GM23248 (cell line): ENCODE data around the gene PTTG1. TPM values are rescaled to one million over a fixed set of nuclear protein-coding genes. Genes with fewer than 3 reads are reported as not detected.

Experiments used
- DNase-seq: peaks from one replicate; pipeline ENCODE4 v3.0.0-alpha.2; 2015
- H2AFZ ChIP-seq: fragments of 200-600 bp; sonication (generic); 2 replicates; pipeline ENCODE4 v1.6.1; 2016; ENCODE audit warnings: antibody characterized with exemption
- H3F3A ChIP-seq: fragments of 200-600 bp; sonication (generic); 2 replicates; pipeline ENCODE4 v1.6.1; 2016; ENCODE audit warnings: mild to moderate bottlenecking, antibody characterized with exemption, mixed run types; ENCODE audit not compliant: insufficient read depth
- H3K27ac ChIP-seq: fragments of 200-600 bp; sonication (generic); 2 replicates; pipeline ENCODE4 v1.5.1; 2016; ENCODE audit warnings: mild to moderate bottlenecking
- H3K27me3 ChIP-seq: fragments of 200-600 bp; sonication (generic); replicated peaks from 2 replicates; pipeline ENCODE4 v1.6.1; 2016; ENCODE audit warnings: mild to moderate bottlenecking; ENCODE audit not compliant: insufficient read depth
- H3K36me3 ChIP-seq: fragments of 200-600 bp; sonication (generic); 2 replicates; pipeline ENCODE4 v1.6.1; 2016; ENCODE audit warnings: low read depth, mild to moderate bottlenecking
- H3K4me1 ChIP-seq: fragments of 200-600 bp; sonication (generic); 2 replicates; pipeline ENCODE4 v1.6.1; 2016; ENCODE audit warnings: mild to moderate bottlenecking; ENCODE audit not compliant: insufficient read depth
- H3K4me2 ChIP-seq: fragments of 200-600 bp; sonication (generic); one replicate; pipeline ENCODE4 v1.6.1; 2016; ENCODE audit warnings: mild to moderate bottlenecking; ENCODE audit not compliant: unreplicated experiment
- H3K4me3 ChIP-seq: fragments of 200-600 bp; sonication (generic); 2 replicates; pipeline ENCODE4 v1.5.1; 2016; ENCODE audit warnings: mild to moderate bottlenecking
- H3K79me2 ChIP-seq: fragments of 200-600 bp; sonication (generic); 2 replicates; pipeline ENCODE4 v1.6.1; 2016; ENCODE audit warnings: mild to moderate bottlenecking; ENCODE audit not compliant: insufficient read depth
- H3K9ac ChIP-seq: fragments of 200-600 bp; sonication (generic); 2 replicates; pipeline ENCODE4 v1.6.1; 2016; ENCODE audit warnings: mild to moderate bottlenecking
- H3K9me2 ChIP-seq: fragments of 200-600 bp; sonication (generic); 2 replicates; pipeline ENCODE4 v1.6.1; 2016; ENCODE audit warnings: mixed run types, mild to moderate bottlenecking, moderate library complexity; ENCODE audit not compliant: insufficient read depth
- H3K9me3 ChIP-seq: fragments of 200-600 bp; sonication (generic); one replicate; pipeline ENCODE4 v1.6.1; 2017; ENCODE audit warnings: low read depth
- H4K20me1 ChIP-seq: fragments of 200-600 bp; sonication (generic); 2 replicates; pipeline ENCODE4 v1.6.0; 2016; ENCODE audit not compliant: insufficient read depth
- EZH2 ChIP-seq: fragments of 200-600 bp; sonication (generic); IDR thresholded peaks from 2 replicates; pipeline ENCODE4 v1.6.1; 2018; ENCODE audit warnings: antibody characterized with exemption, mild to moderate bottlenecking; ENCODE audit not compliant: insufficient read depth, poor library complexity, severe bottlenecking
- EZH2phosphoT487 ChIP-seq: fragments of 200-600 bp; sonication (generic); IDR thresholded peaks from 2 replicates; pipeline ENCODE4 v1.6.1; 2018; ENCODE audit warnings: antibody characterized with exemption, moderate library complexity, mild to moderate bottlenecking, low read depth; ENCODE audit not compliant: insufficient read depth
- WGBS, 2 experiments: methylation state at CpG; one replicate each; pipeline ENCODE4 v1.1.6; 2015 to 2017; ENCODE audit warnings: low lambda C conversion rate in 2 of 2, low coverage in 1 of 2; ENCODE audit errors: missing lambda C conversion rate in 2 of 2; 5-methylcytosine and 5-hydroxymethylcytosine counted together
- in situ Hi-C: fragments of 300-500 bp; cut with MboI; formaldehyde crosslinking; loops from 2 replicates; pipeline ENCODE4 v1.15.0; 2020
- polyA plus RNA-seq: library from polyadenylated mRNA; unstranded; fragments of >200 nt; fragmentation: Nextera tagmentation; extraction: Ambion mirVana; gene quantifications from 2 replicates; pipeline ENCODE4 v1.2.1, GENCODE V29; 2016
- total RNA-seq: library from RNA; depleted of rRNA; stranded (reverse); fragments of >200 nt; shearing (Covaris generic); gene quantifications from 2 replicates; pipeline ENCODE4 v1.2.3, GENCODE V29; 2014

PTTG1 gene
- total and polyA plus RNA-seq, 2 experiments from 2014 or later = 49.0 to 96.0 TPM

DNA sequence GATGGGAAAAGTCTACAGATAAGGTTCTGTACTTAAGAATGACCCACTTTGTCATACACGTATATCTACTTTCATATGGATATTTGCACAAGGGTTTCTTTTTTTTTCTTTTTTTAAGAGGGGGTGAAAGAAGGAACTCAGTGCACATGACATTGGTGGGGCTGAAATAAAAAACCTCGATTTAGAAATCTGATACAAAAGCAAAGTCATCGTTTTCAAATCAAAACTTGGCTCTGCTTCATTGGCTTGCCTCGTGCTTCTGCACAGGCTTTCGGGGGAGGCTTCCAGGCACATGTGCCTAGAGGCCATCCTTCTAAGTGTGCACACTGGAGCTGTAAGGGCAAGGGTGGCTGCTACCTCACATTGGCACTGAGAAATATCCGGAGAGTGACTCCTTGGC is 31.1 kb downstream of the PTTG1 start:
- WGBS, 2 experiments = 16 to 17% methylated on average over 6 of the region's 6 CpGs
- no peak overlapping the region for H3K27ac ChIP-seq

DNA sequence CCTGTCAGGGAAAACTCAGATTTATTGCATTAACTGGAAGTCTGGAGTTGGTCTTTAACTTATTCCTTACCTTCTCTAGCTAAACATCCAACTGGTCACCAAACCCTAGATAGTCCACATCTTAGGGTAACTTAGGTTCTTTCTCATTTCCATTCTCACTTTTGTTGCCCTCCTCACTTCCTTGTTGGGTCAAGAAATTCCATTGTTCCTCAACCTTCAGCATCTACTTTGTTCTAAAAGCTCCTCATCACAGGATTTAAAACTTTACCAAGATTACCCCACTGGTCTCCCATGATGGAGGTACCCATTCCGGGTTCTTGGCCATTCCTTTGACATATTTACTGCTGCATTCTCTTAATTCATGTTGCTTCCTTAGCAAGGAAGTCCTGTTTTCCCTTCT is 32.1 kb downstream of the PTTG1 start:
- in situ Hi-C loops = no loop called here
- Histone ChIP-seq H3K4me2 (no peak overlapping the region), H3K9ac (no peak overlapping the region), H3K9me2 (no peaks in the 10 kb centered on the region), H3K27ac (no peak overlapping the region), H4K20me1 (no peaks in the 10 kb centered on the region), H3K36me3 (no peaks in the 10 kb centered on the region), H3K9me3 (no peaks in the 10 kb centered on the region), H3K4me3 (no peak overlapping the region), H3K27me3 (peaks cover 19% of the 10 kb centered on the region), H3K4me1 (no peaks in the 10 kb centered on the region), H3F3A (no peaks in the 10 kb centered on the region), H2AFZ (no peak overlapping the region), H3K79me2 (no peaks in the 10 kb centered on the region)
- TF ChIP-seq EZH2phosphoT487 = no peak
- no peak for TF ChIP-seq EZH2
- DNase-seq = no peak
- WGBS, 2 experiments = 50 to 56% methylated on average over 1 of the region's 1 CpG

More for the DNA sequence above, 31.1 kb downstream of the PTTG1 start:
- Histone ChIP-seq H3K79me2 (no peaks in the 10 kb centered on the region), H3K9me2 (no peaks in the 10 kb centered on the region), H3K36me3 (no peaks in the 10 kb centered on the region), H3F3A (no peaks in the 10 kb centered on the region), H3K4me2 (no peak overlapping the region), H2AFZ (no peak overlapping the region), H3K27me3 (peaks cover 22% of the 10 kb centered on the region), H3K9me3 (no peaks in the 10 kb centered on the region), H3K4me1 (no peaks in the 10 kb centered on the region), H4K20me1 (no peaks in the 10 kb centered on the region), H3K4me3 (no peak overlapping the region), H3K9ac (no peak overlapping the region)
- TF ChIP-seq EZH2phosphoT487 (no peak), EZH2 (no peak)
- in situ Hi-C loops = no loop called here
- DNase-seq = no peak

DNA sequence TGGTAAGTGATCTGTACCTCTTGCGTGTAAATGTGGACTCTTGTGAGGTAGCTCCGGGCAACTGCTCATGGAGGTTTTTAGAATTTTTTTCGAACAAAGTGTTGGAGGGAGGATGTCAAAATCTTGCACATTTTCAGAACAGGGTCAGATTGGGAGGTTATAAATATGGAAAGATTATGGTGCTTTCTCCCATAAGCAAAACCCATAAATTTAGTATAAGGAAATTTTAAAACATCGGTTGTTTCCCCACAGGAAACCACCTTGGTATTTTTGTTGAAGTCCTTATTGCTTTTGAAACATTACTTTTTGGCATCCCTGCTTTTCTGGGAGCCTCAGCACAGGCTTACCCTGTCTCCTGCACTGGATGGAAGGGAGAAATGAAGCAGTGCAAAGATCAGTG is 33.9 kb downstream of the PTTG1 start:
- Histone ChIP-seq H3F3A (no peaks in the 10 kb centered on the region), H4K20me1 (no peaks in the 10 kb centered on the region), H3K79me2 (no peaks in the 10 kb centered on the region), H3K9me3 (no peaks in the 10 kb centered on the region), H3K4me1 (no peaks in the 10 kb centered on the region), H3K27ac (no peak overlapping the region), H3K4me3 (no peak overlapping the region), H3K9me2 (no peaks in the 10 kb centered on the region), H3K27me3 (peaks cover 19% of the 10 kb centered on the region), H2AFZ (no peak overlapping the region), H3K4me2 (no peak overlapping the region), H3K36me3 (no peaks in the 10 kb centered on the region), H3K9ac (no peak overlapping the region)
- 65 to 68% methylated on average over 4 of the region's 4 CpGs for WGBS, 2 experiments
- no peak for DNase-seq
- in situ Hi-C loops = no loop called here
- no peak for TF ChIP-seq EZH2
- TF ChIP-seq EZH2phosphoT487 = no peak

DNA sequence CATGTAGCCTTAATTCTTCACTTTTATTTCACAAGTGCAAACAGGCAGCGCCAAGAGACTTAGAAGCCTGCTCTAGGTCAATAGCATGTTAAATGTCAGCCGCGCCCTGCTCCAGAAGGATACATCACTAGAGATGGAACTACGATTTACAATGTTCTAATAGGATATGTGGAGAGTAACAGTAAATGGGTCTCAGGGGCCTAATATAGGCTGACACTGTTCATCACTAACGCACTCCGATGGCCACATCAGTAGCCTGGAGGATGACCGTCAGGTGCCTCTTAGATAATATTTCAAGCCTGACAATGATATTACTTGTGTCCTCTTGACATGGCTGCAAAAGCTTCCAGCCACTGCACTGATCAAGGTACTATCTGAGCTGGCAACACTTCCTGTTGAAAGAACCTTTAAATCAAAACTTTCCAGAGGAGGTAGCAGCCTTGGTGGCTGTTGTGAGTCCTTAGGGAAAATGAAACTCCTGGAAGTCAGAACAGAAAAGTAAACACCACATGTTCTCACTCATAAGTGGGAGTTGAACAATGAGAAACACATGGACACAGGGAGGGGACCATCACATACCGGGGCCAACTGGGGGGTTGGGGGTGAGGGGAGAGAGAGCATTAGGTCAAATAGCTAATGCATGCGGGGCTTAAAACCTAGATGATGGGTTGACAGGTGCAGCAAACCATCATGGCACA is 35.0 kb downstream of the PTTG1 start:
- no peaks in the 10 kb centered on the region for H3K79me2 ChIP-seq
- no peak overlapping the region for H2AFZ ChIP-seq
- no peak overlapping the region for H3K9ac ChIP-seq
- H3K4me1 ChIP-seq = no peaks in the 10 kb centered on the region
- H4K20me1 ChIP-seq = no peaks in the 10 kb centered on the region
- in situ Hi-C loops = no loop called here
- no peaks in the 10 kb centered on the region for H3K9me2 ChIP-seq
- H3K36me3 ChIP-seq = no peaks in the 10 kb centered on the region
- WGBS, 2 experiments = 48 to 50% methylated on average over 7 to 9 of the region's 9 CpGs
- no peak overlapping the region for H3K4me3 ChIP-seq
- H3K27me3 ChIP-seq = peaks cover 19% of the 10 kb centered on the region
- no peak for DNase-seq
- H3K27ac ChIP-seq = no peak overlapping the region
- TF ChIP-seq EZH2 (no peak), EZH2phosphoT487 (no peak)
- H3F3A ChIP-seq = no peaks in the 10 kb centered on the region
- no peak overlapping the region for H3K4me2 ChIP-seq
- no peaks in the 10 kb centered on the region for H3K9me3 ChIP-seq
